Muscle of arm (tissue), 12 donors: Measurements from ENCODE around the gene MAP3K14. TPM values are rescaled to one million over a fixed set of nuclear protein-coding genes. Genes with fewer than 3 reads are reported as not detected.
"Not testable (repeated sequence)": the region's sequence is repeated elsewhere in the genome, so short reads cannot be mapped to it uniquely, and the experiment has no call there.

ENCODE experiments used
- DNase-seq: peaks from one replicate; pipeline ENCODE4 v3.0.0-alpha.2; 2013
- polyA plus RNA-seq, 12 donors: library from polyadenylated mRNA; unstranded; fragments of 120-200 nt; gene quantifications; one replicate each; pipeline ENCODE4 v1.2.1, GENCODE V29; 2013; ENCODE audit not compliant: insufficient read length in 12 of 12

Gene MAP3K14
- polyA plus RNA-seq, 12 donors, result 5.9 to 10.7 (median 7.3) TPM; not detected in 1

- no peak for DNase-seq
Measured at GRCh38 chr17:45260204-45260783, 56.5 kb downstream of the MAP3K14 start.

- DNase-seq, result no peak
Measured at GRCh38 chr17:45258981-45259380, 57.8 kb downstream of the MAP3K14 start.

- no peak for DNase-seq
Measured at GRCh38 chr17:45257115-45257514, 59.7 kb downstream of the MAP3K14 start.

GRCh38 chr17:45256114-45256966 is 60.5 kb downstream of the MAP3K14 start:
- DNase-seq, result no peak

- no peak for DNase-seq
Measured at GRCh38 chr17:45255358-45255757, 61.5 kb downstream of the MAP3K14 start.

- DNase-seq, result no peak
Measured at GRCh38 chr17:45253879-45254278, 62.9 kb downstream of the MAP3K14 start.

- DNase-seq, result not testable (repeated sequence)
Measured at GRCh38 chr17:45253237-45253636, 63.6 kb downstream of the MAP3K14 start.

- no peak for DNase-seq
Measured at GRCh38 chr17:45251931-45252330, 64.9 kb downstream of the MAP3K14 start.

- no peak for DNase-seq
Measured at GRCh38 chr17:45248132-45248957, 68.5 kb downstream of the MAP3K14 start.

- DNase-seq, result no peak
Measured at GRCh38 chr17:45247429-45248131, 69.2 kb downstream of the MAP3K14 start.

- DNase-seq, result no peak
Measured at GRCh38 chr17:45246861-45247428, 69.9 kb downstream of the MAP3K14 start.

GRCh38 chr17:45246338-45246737 is 70.5 kb downstream of the MAP3K14 start:
- DNase-seq, result no peak

- no peak for DNase-seq
Measured at GRCh38 chr17:45244725-45245656, 71.8 kb downstream of the MAP3K14 start.

GRCh38 chr17:45243750-45244149 is 73.1 kb downstream of the MAP3K14 start:
- DNase-seq, result no peak

GRCh38 chr17:45242029-45242414 is 74.8 kb downstream of the MAP3K14 start:
- DNase-seq, result no peak

- DNase-seq, result no peak
Measured at GRCh38 chr17:45241328-45242028, 75.3 kb downstream of the MAP3K14 start.

- DNase-seq, result no peak
Measured at GRCh38 chr17:45240905-45241327, 75.9 kb downstream of the MAP3K14 start.

GRCh38 chr17:45238155-45238774 is 78.6 kb downstream of the MAP3K14 start:
- DNase-seq, result no peak

GRCh38 chr17:45237686-45238085 is 79.1 kb downstream of the MAP3K14 start:
- DNase-seq, result no peak
